ENCODE data around the gene ACER2. TPM values are rescaled to one million over a fixed set of nuclear protein-coding genes. Genes with fewer than 3 reads are reported as not detected.
"Not testable (repeated sequence)": the region's sequence is repeated elsewhere in the genome, so short reads cannot be mapped to it uniquely, and the experiment has no call there.

ACER2 gene
- total RNA-seq, 1 donor from 2014 or later = 20.5 TPM

- peak; percentile 91 for DNase-seq (ENCODE audit: low spot score)
These were observed 505 bp upstream of the ACER2 start for GRCh38 chr9:19408316-19408692.

DNA sequence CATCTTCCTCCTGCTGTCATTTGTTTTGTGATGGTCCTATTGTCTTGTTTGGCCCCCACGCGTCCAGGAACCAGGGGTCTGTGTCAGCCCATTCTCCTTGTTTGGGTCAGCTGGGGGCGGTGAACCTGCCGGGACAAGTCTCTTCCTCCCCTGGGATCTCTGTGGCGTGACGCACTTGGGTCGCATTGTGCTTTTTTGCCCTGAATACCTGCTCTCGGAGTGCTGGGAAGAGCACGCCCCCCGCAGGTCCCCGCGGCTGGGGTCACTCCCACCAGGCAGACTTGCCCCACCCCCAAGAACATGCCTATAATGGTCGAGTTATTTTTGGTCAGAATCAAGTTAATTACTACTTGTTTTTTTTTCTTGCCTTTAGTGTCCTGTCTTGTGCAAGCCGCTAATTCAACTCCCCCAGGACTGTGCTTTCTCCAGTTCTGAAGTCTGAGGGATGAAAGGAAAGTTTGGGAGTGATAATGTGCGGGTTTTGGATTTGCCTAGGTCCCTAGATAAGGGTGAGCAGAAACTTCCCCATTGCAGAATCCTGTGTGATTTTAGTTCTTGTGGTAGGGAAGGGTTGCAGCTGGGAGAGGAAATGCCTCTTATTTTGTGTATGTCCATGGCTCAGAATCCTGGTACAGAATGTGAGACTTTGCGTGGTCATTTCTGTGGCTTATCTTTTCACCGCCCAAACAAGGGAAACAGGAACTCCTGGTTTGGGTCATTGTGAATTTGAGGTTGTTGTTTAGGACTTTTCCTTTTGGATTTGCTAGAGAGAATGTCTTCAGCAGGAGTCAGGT is 789 bp downstream of the ACER2 start:
- no peak for DNase-seq (ENCODE audit: low spot score)

- no peak for DNase-seq (ENCODE audit: low spot score)
These were observed 1.3 kb downstream of the ACER2 start for GRCh38 chr9:19410195-19410503.

DNA sequence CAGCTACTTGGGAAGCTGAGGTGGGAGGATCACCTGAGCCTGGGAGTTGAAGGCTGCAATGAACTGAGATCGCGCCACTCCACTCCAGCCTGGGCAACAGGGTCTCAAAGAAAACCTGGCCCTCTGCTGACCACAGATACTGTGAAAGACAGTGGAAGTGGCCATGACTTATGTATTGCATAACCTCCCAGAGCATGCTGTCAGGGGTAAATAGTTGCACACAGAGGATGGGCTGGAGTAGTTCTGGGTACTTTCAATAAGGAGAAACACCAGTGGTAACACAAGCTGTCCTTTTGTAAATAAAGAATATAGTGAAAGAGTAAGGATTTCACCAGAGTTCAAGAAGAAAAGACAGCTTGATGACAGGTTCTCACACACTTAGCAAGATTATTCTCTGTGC is 1.8 kb downstream of the ACER2 start:
- no peak for DNase-seq (ENCODE audit: low spot score)

DNA sequence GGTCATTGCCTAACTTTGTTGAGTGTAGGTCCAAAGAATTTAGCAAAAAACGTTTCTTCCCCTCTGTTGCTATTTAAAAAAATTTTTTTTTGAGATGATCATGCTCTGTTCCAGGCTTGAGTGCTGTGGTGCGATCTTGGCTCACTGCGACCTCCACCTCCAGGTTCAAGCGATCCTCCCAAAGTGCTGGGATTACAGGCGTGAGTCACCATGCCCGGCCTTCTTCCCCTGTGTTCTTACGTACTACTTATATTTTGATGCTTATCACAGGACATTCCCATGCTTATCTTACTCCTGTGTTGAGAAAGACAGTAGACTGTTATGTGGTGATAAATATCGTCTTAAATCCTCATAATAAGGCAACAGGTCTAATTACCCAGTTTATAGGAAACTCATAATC is 2.5 kb downstream of the ACER2 start:
- DNase-seq (ENCODE audit: low spot score) = no peak

- DNase-seq (ENCODE audit: low spot score) = not testable (repeated sequence)
These were observed 4.6 kb downstream of the ACER2 start for GRCh38 chr9:19413456-19413855.

- DNase-seq (ENCODE audit: low spot score) = no peak
These were observed 7.3 kb downstream of the ACER2 start for GRCh38 chr9:19416143-19416542.

- DNase-seq (ENCODE audit: low spot score) = no peak
These were observed 12.1 kb downstream of the ACER2 start for GRCh38 chr9:19420877-19421276.

GRCh38 chr9:19423163-19423562 is 14.4 kb downstream of the ACER2 start:
- no peak for DNase-seq (ENCODE audit: low spot score)

DNA sequence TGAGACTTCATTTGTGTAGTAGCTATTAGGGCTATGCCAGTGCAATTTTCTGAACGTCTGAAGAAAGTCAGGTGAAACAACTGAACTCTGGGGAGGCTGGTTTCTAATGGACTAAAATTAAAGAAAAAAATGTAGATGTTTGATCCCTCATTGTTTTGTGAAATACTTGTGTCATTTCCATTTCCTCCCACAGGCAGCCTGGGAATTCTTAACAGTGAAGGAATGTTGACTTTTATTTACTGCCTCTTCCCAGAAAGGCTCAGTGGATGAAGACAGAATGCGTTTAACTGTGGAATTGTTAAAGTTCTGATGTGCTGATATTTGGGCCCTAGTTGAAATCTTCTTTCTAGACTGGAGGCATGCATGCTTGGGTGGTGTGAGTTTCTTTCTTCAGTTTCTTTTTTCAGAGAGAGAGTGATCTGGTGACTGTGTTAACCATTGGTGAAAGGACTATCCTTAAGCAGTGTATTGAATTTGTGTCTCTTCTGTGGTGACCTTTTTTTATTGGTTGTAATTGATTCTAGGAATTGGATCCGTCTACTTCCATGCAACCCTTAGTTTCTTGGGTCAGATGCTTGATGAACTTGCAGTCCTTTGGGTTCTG is 15.5 kb downstream of the ACER2 start:
- DNase-seq (ENCODE audit: low spot score) = no peak

GRCh38 chr9:19429595-19429994 is 20.8 kb downstream of the ACER2 start:
- no peak for DNase-seq (ENCODE audit: low spot score)

GRCh38 chr9:19430201-19430760 is 21.5 kb downstream of the ACER2 start:
- no peak for DNase-seq (ENCODE audit: low spot score)

- no peak for DNase-seq (ENCODE audit: low spot score)
These were observed 22.8 kb downstream of the ACER2 start for GRCh38 chr9:19431361-19432171.

- no peak for DNase-seq (ENCODE audit: low spot score)
These were observed 23.7 kb downstream of the ACER2 start for GRCh38 chr9:19432473-19432872.

DNA sequence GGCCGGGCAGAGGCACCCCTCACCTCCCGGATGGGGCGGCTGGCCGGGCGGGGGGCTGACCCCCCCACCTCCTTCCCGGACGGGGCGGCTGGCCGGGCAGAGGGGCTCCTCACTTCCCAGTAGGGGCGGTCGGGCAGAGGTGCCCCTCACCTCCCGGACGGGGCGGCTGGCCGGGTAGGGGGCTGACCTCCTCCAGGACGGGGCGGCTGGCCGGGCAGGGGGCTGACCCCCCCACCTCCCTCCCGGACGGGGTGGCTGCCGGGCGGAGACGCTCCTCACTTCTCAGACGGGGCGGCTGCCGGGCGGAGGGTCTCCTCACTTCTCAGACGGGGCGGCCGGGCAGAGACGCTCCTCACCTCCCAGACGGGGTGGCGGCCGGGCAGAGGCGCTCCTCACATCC is 24.9 kb downstream of the ACER2 start:
- DNase-seq (ENCODE audit: low spot score) = not testable (repeated sequence)

- no peak for DNase-seq (ENCODE audit: low spot score)
These were observed 31.6 kb downstream of the ACER2 start for GRCh38 chr9:19440376-19440775.

- DNase-seq (ENCODE audit: low spot score) = no peak
These were observed 32.2 kb downstream of the ACER2 start for GRCh38 chr9:19440823-19441580.

DNA sequence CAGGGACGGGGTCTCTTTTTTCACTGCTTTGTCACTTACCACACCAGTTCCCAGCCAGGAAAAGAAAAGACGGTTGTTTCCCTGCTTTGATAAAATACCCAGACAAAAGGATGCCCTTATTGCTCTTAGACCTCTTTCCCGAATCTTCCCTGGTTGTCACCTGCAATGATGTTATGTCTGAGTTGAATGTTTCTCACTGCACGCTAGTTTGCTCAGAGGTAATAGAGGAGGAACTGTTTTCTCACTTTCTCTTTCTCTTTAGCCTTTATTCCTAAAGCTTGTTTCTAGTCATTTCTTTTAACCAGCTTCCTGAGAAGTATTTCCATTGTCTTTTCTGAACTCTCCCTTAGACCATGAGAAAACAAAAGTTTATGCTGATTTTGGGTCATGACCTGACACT is 32.9 kb downstream of the ACER2 start:
- DNase-seq (ENCODE audit: low spot score) = no peak

DNA sequence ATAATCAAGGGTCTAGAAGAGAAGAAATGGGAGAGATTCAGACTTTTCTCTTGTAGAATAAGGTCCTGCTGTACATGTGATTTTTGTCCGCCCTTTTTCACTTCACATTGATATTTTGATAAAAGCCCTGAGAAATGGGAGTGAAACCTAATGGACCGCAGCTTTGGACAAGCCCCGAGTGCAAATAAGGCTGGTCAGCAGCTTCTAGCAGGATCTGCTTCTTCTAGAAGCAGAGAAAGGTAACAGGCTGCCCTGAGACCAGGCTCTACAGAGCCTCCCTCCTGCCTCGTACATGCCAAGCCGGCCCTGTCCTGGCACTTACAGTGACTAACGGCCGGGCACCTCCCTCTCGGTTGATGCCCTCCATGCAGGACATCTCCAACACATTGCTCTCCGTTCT is 33.4 kb downstream of the ACER2 start:
- DNase-seq (ENCODE audit: low spot score) = no peak

GRCh38 chr9:19445452-19445851 is 36.6 kb downstream of the ACER2 start:
- DNase-seq (ENCODE audit: low spot score) = no peak

DNA sequence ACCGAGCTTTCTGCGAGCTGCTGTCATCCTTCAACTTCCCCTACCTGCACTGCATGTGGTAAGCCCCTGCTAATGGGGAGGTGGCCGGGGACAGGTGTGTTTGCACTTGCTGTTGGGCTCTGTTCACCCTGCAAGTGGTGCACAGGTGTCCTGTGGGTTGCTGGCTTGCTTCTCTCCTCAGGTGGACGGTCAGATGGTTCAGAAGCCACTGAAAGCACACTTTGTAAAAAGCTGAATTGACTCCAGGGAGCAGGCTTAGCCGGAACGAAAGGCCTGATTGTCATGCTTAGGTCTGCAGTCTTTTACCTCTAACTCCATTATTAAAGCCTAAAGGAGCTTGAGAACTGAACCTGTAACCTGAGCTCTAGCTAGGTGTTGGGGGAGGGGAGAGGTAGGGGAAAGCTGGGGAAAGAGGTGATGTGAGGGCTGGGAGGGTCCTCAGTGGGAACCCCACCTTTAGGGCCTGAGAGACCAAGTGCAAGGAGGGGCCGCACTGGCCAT is 37.6 kb downstream of the ACER2 start:
- DNase-seq (ENCODE audit: low spot score) = peak; percentile 59
